NCI-H187 treated with DMSO at 0.1 percent for 48 hours (cell line): ENCODE results near the gene TRAPPC6A.

Experiments used
- DNase-seq: peaks from one replicate; lab custom pipeline; 2025; lab: John Stamatoyannopoulos, UW

The TRAPPC6A gene

DNA sequence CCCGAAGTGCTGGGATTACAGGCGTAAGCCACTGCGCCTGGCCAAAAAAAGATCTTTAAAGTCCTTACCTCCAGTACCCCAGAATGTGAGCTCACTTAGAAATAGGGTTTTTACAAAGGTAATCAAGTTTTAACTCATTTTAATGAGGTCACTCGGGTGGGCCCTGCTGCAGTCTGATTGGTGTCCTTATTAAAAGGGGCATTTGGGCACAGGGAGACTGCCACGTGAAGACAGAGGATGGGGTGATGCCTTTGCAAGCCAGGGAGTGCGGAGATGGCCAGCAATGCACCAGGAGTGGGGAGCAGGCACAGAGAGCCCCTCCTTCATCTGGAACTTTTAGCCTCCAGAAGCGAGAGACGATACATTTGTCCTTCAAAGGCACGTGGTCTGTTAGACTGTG, 28.9 kb downstream of the TRAPPC6A start:
- DNase-seq = no peak

DNA sequence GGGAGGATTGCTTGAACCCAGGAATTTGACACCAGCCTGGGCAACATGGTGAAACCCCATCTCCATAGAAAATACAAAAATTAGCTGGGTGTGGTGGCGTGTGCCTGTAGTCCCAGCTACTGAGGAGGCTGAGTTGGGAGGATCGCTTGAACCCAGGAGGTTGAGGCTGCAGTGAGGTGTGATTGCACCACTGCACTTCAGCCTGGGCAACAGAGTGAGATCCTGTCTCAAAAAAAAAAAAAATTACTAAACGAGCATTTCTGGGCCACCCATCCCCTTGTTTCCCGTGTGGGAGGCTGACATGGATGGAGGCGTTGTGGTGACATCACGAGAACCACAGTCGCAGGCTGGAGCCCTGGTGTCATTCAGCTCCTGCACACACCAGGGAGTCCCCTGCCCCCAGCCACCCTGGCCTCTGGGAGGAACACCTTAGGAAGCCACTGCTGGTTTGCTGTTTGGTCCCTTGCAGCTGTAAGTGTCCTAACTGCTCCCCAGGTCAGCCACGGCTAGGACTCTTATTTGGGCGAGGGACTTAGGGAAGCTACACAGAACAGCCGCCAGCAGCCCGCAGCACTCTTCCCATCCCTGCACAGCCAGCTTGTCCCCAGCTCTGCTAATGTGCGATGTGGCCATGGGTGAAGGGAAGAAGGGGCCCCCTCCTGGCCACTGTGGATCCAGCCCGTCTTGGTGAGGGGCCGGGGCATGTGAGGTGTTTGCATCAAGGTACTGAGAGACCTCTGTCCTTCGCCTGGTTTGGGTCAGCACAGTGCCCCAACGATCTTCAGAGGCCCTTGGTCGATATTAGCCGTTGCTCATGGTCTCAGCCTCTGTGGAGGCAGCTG, 30.0 kb downstream of the TRAPPC6A start:
- DNase-seq = no peak

DNA sequence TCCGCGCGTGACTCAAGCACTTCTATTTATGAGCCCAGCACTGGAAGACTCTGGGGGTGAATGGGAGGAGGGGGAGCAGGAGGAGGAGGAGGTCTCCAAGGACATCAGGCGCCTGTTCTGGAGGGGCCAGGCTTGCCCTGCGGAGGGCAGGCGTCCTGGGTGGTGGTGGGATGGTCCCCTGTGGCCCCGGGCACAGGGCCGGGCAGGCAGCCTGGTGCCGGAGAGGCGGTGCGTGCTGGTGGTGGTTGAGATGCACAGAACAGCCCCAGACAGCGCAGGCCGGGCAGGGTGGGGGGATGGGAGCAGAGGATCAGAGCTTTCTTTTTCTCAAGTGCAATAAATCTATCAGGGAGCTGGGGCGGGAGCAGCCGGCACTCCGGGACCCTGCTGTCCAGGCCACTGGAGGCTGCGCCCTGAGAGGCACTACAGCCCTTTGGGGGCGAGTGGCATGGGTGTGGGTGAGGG, 31.3 kb downstream of the TRAPPC6A start:
- DNase-seq = no peak

DNA sequence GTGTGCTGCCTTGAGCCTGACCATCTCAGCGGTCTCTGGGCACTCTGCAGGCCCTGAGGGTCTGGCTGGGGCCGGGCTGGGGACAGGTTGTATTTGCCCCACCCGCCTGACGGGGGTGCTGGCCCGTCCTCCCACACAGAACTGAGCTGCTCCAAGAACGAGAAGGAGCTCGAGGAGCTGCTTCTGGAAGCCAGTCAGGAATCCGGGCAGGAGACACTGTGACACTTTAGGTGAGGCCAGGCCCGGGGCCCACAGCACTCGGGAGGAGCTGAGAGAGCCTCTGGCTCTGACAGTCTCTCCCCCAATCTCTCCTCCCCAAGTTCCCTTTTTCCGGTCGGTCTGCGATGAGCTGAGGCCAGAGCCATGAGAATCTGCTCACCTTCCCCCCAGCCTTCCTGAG, 31.8 kb downstream of the TRAPPC6A start:
- DNase-seq = no peak

DNA sequence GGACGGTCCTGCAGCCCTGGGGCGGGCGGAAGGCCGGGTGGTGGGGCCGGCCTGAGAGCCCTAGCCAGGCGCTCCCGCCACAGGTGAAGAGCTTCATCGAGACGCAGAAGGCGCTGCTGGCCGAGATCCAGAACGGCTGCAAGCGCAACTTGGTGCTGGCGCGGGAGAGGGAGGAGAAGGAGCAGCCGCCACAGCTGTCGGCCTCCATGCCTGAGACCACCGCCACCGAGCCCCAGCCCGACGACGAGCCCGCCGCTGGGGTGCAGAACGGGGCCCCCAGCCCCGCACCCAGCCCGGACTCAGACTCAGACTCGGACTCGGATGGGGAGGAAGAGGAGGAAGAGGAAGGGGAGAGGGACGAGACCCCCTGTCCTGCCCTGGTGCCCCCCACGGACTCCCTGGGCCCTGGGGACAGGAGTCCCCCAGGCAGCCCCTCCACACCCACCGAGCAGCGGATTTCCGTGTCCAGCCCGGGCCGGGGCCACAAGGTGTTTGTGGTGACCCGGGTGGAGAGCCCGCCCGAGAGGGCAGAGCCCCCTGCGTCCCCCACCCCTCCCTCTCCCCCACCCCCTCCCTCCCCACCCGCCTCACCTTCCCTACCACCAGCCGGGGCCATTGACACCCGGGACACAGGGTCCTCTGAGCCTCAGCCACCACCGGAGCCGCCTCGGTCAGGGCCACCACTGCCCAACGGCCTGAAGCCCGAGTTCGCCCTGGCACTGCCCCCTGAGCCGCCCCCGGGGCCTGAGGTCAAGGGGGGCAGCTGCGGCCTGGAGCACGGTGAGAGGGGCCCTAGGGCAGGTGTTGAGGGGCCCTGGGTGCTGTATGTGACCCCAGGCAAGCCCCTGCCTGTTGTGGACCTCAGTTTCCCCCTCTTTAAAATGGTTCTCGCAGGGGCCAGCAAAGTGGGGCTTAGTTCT, 32.5 kb downstream of the TRAPPC6A start:
- DNase-seq = no peak

DNA sequence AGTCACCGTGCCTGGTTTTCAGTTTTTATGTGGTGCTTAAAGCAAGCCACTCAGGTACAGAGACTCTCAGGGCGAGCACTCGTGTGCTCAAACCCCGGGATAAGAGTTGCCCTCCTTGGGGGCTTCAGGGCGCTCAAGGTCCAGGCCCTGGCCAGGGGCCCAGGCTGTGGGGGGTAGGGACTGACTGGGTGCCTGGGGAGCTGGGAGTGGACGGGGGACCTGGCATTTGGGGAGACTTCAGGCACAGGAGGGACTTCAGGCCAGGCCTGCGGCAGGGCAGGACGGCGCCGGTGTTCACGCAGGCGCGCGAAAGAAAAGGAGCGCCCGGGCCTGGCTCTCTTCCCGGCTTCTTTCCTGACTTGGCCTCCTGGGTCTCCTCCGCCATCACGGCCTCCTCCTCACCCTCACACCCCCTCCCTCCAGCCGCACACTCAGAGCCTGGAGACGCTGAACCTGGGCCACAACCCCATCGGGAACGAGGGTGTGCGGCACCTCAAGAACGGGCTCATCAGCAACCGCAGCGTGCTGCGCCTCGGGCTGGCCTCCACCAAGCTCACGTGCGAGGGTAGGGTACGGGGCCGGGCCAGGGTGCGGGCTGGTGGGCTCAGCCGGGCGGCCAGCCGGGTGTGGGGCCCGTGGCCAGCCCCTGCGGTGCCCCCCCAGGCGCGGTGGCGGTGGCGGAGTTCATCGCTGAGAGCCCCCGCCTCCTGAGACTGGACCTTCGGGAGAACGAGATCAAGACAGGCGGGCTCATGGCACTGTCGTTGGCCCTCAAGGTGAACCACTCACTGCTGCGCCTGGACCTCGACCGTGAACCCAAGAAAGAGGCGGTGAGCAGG, 33.4 kb downstream of the TRAPPC6A start:
- DNase-seq = no peak

DNA sequence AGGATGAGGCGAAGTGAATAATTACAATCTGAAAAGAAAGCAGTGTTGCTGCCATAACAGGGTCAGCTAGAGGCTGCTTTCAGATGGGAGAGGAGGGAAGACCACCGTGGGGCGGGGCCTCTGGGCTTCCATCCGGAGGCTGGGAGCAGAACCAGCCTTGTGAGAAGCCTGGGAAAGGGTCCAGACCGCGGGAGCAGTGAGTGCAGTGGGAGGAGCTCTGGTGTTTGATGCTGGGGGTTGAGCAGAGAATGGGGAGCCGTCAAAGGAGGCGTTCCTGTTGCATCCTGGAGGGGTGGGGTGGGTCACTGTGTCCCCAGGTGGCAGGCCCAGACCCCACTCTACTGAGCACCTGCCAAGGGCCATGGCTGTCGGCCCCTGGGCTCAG, 35.3 kb downstream of the TRAPPC6A start:
- DNase-seq = no peak

DNA sequence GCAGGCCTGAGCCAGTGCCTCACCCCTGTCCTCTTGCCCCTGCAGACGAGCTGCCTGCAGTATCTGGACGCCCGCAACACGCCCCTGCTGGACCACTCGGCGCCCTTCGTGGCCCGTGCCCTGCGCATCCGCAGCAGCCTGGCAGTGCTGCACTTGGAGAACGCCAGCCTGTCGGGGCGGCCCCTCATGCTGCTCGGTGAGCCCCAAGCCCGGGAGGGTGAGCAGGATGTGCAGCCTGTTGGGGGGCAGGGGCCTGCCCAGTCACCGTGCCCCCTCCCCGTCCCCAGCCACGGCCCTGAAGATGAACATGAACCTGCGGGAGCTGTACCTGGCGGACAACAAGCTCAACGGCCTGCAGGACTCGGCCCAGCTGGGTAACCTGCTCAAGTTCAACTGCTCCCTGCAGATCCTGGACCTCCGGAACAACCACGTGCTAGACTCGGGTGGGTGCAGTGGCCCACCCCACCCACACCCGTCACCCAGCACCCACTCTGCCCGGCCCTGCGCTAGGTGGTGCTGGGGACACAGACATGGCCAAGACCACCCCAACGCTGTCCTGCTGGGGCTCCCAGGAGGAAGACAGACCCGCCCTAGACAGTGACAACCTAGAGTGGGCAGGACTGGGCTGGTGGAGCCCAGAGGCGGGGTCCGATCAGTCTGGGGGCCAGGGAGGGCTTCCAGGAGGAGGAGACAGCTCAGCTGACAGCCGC, 35.9 kb downstream of the TRAPPC6A start:
- DNase-seq = no peak

DNA sequence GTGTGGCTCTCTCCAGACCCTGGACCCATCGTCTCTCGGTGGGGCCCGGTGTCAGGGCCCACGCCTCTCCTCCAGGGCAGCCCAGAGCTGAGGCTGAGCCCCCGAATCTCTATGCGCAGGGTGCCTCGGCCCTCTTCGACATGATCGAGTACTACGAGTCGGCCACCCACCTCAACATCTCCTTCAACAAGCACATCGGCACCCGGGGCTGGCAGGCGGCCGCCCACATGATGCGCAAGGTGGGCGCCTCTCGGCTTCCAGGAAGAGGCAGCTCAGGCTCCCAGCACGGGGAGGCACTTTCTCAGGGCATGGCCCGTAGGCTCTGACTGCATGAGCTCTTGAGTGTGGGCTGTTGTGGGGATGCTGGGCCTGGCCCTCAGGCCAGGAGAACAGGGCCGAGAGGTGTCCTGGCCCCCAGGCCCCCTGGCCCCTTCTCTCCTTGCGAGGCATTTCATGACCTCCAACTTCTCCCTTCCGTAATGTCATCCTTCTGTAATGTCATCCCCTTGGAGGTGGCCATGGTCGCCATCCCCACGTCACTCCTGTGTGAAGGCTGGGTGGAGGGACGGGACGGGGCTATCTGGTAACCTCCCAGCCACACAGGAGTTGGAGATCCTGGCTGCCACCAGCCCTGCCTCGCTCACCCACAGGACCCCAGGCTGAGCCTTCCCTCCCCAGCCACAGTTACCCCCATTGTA, 36.7 kb downstream of the TRAPPC6A start:
- DNase-seq = no peak

DNA sequence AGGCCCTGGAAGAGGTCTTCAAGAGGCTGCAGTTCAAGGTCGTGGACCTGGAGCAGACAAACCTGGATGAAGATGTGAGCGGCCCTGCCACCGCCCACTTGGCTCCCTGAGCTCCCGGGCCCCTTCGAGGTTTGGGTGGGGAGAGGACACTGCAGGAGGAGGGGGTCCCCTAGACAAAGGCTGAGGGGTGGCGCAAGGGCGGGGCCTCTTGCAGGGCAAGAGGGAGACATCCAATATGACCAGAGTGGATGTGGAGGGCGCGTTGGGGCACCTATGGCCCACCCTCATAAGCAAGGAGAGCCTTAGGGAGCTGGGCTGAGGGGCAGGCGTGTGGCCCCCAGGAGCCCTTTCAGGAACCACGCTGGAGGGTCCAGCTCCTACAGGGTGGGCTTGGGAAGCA, 37.5 kb downstream of the TRAPPC6A start:
- DNase-seq = no peak

DNA sequence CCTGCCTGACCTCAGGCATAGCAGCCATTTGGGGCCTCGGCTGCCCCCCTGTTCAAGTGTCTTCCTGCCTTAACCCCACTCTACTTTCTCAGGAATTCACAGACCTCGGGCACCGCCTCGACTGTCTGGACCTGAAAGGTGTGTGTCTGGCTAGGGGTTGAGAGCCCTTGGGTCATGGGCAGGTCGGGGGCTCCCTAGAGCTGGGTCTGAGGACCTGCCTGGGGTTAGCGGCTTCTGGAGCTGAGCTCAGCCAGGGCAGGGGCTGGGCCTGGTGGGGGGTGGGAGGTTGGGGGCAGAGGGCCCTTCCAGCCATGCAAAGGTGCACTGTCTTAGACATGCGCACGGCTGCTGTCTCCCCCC, 37.9 kb downstream of the TRAPPC6A start:
- DNase-seq = no peak

DNA sequence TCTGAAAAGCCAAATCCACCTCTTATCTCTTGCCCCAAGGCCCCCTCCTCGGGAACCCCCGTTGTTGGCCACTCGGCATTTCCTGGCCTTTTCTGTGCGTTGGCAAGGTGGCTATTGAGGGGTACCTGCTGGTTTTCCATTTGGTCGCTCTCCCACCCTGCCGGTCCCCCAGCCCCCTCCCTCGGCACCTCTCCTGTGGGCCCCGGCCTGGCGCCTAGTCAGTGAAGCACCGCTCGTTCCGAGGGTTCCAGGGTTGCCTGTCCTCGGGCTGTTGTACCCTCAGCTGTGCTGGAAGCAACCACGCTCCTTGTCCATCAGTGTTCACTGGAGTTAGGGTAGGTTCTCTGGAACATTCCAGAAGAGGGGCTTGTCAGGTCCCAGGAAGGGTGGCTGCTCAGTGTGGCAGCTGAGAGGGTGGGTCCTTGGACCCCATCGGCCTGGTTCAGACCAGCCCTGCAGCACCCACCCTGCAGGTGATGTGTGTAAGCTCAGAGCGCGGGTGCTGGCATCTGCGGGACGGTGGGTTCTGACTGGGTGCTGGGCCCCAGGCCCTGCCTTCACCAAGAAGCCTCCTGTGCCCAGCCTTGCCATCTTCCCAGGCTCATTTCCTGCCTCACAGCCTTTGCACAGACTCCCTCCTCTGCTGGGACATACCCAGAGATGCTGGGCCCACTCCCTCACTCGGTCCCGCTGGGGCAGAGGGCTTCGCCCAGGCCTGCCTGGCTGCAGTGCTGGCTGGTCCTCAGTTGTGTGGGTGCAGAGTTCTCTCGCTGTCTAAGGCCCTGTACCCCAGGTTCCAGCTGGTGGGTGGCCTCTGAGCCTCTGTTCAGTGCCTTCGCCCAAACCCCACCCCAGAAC, 38.5 kb downstream of the TRAPPC6A start:
- DNase-seq = no peak

DNA sequence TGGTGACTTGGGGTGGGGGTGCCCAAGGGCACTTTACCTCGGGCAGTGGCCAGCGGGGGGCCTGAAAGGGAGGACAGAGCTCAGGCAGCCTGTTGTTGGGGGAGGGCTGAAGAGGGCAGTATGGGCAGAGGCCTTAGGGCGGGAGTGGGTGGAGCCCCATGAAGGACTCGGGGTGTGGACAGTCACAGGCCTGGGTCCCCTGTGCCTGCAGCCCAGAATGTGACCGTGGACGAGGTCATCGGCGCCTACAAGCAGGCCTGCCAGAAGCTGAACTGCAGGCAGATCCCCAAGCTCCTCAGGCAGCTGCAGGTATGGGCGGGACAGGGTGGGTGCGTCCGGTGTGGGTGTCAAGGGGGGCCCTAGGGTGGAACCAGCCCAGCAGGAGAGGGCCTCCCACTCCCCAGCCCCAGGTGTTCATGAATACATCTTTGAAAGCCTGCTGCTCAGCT, 39.7 kb downstream of the TRAPPC6A start:
- DNase-seq = no peak

DNA sequence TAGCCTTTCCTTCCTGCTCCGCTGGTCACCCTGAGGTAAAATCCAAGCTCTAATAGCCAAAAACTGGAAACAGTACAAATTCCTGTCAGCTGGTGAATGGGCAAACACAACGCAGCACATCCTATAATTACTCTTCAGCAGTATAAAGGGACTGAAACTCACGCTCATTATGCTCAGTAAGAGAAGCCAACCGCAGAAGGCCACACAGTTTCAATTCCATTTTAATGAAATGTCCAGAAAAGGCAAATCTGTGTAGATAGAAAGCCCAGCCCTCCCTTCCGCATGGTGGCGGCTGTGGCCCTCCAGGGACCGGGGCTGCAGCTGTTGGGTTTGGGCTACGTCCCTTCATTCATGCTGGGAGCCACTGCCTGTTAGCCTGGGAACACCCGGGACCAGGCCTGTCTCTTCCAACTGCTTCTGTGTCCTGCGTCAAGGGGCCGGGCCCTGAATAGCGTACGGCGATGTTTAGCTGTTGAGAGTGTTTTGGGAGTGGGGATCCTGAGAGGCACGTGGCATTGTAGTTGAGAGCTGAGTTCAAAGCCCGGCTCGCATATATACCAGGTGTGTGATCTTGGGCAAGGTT, 40.8 kb downstream of the TRAPPC6A start:
- no peak for DNase-seq

DNA sequence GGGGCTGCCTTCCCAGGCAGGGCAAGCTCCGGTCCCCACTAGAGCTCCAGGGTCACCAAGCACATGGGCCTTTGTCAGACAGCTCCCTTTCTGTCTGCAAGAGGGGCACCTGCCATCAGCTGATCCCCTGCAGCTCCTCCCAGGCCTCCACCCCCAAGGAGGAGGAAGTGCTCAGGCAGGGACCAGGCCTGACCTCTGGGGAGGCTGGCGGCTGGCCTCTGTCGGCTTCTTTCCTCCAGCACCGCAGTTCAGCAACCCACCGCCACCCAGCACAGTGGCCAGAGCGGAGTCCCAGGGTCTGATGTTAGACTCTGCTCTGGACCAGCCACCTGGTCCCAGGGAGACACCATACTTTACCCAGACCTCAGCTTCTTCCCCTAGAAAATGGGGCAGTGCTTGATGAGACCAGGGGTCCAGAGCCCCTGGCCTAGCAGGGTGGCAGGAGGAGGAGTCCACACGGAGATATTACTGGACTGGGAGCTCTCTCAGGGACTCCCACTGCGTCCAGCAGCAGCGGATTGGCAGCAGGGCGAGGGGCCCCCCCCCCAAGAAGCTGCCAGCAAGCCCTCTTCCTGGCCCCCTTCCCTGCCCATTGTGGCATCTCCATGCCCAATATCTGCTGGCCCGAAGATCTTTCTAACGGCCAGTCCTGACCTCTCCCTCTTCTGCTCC, 41.4 kb downstream of the TRAPPC6A start:
- no peak for DNase-seq

DNA sequence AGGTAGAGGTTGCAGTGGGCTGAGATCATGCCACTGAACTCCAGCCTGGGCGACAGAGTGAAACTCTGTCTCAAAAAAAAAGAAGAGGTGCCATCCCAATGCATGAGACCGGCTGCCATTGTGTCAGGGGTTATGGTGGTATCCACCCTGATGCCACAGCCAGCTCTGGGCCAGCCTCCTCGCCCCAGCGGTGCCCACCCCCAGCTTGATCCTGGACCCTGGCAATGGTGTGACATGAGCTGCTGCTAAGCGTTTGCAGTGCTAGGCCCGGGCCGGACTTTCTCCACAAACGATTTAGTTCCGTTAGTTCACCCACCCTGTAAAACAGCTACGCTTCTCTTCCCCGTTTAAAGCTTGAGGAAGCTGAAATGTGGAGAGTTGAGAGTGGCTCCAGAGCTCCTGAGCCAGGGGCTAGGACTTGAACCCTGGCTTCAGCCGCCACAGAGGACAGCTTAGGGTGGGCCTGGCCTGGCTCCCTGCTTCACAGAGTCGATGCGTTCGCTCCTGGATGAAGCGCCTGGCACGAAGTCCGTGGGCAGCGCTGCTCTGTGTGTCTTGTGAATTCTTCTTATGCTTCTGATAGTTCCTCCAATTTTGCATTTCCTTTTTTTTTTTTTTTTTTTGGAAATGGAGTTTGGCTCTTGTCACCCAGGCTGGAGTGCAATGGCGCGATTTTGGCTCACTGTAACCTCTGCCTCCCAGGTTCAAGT, 42.7 kb downstream of the TRAPPC6A start:
- no peak for DNase-seq

DNA sequence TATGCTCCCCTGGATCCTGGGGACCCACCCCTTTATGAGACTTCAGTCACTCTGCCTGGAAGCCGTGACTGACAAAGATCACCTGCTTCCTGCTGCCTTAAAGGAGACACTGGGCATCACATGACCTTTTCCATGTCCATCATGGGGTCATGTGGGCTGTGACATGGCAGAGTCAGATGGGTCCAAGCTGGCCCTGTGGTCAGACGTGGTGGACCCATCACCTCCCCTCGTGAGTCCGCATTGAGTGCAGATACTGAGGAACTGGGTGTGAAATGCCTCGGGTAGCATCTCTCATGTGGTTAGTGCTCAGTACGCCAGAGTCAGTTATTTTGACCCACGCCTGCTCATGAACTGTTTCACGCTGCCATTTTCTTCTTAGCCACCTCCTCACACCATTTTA, 44.4 kb downstream of the TRAPPC6A start:
- DNase-seq = no peak

DNA sequence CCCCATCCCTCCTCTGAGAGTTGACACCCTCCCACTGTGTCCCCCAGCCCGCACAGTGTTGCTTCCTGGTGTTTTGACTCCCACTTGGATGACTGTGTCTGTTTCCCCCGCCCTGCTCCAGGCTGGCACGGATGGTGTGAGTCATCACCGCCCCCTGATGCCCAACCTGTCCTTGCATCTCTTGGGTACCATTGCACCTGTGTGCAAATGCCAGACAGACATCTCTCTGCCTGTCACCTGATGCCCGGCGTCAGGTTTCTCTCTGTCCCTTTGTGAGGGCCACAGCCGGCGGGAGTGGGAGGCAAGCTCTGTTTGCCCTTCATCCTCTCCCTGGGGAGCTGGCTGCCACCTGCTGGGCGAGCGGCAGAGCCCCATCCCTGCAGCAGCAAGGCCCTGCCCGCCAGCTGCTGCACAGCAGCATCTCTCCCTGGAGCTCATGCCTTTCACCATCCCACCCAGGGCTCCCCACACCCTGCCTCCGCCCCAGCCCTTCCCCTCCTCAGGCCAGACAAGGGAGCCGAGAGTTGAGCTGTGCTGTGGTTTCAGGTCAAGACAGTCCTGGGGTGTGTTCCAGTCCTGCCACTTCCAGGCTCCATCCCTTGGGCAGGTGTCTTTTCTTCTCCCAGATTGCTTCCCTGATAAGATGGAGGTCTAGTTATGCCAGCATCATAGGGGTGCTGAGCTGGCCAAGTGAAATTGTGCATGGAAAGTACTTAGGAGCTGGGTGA, 47.0 kb downstream of the TRAPPC6A start:
- DNase-seq = peak; percentile 87
